Left lung (tissue), 10 donors: Measurements from ENCODE around the gene ZER1. TPM values are rescaled to one million over a fixed set of nuclear protein-coding genes. Genes with fewer than 3 reads are reported as not detected.

Source experiments
- ATAC-seq: fragments of 200-7000 bp; cut with Tn5 transposase; one replicate; pipeline ENCODE4 v1.9.1; 2020; ENCODE audit warnings: moderate library complexity
- DNase-seq, 4 donors: peaks; one replicate each; pipeline ENCODE4 v3.0.0-alpha.2; 2013 to 2020
- H3K27ac ChIP-seq, 2 donors: fragments of 200-600 bp; sonication (generic) in 1 of 2; one replicate each; pipeline versions ENCODE4 v1.5.0 to v1.8.0; 2020 to 2021
- H3K27me3 ChIP-seq, 2 donors: fragments of 200-600 bp; sonication (generic) in 1 of 2; one replicate each; pipeline versions ENCODE4 v1.5.0 to v1.8.0; 2020 to 2021
- H3K36me3 ChIP-seq, 2 donors: fragments of 200-600 bp; sonication (generic) in 1 of 2; one replicate each; pipeline versions ENCODE4 v1.5.0 to v1.8.0; 2020 to 2021
- H3K4me1 ChIP-seq, 2 donors: fragments of 200-600 bp; one replicate each; pipeline ENCODE4 v1.8.0; 2021
- H3K4me3 ChIP-seq, 2 donors: fragments of 200-600 bp; sonication (generic) in 1 of 2; one replicate each; pipeline versions ENCODE4 v1.5.0 to v1.8.0; 2020 to 2021; ENCODE audit warnings: mild to moderate bottlenecking in 1 of 2
- H3K9me3 ChIP-seq, 2 donors: fragments of 200-600 bp; sonication (generic) in 1 of 2; one replicate each; pipeline versions ENCODE4 v1.5.0 to v1.8.0; 2020 to 2021
- CTCF ChIP-seq, 2 donors: fragments of 200-600 bp; sonication (generic) in 1 of 2; IDR thresholded peaks; one replicate each; pipeline versions ENCODE4 v1.5.0 to v1.8.0; 2021; ENCODE audit warnings: antibody characterized with exemption in 2 of 2
- intact Hi-C, 2 donors: fragments of 100-400 bp; cut with DNase I; formaldehyde crosslinking; loops; one replicate each; pipeline versions ENCODE4 v1.11.2 to v1.14.2; 2022
- polyA plus RNA-seq, 6 donors: library from polyadenylated mRNA; unstranded; fragments of 120-200 nt; gene quantifications; one replicate each; pipeline ENCODE4 v1.2.1, GENCODE V29; 2013; ENCODE audit not compliant: insufficient read length in 6 of 6
- total RNA-seq, 2 donors: library from RNA; stranded (reverse); fragmentation: NEBNext Ultra II Directional; extraction: Animal tissue kit (Norgen Biotek cat#: 25700); gene quantifications; one replicate each; pipeline ENCODE4 v1.2.1, GENCODE V29; 2021
- donor health status: DM: no; HTN: yes; CAD: no.
- donor health status: DM: no; HTN: no; CAD: no.

ZER1 gene
- total and polyA plus RNA-seq, 8 donors = 26.7 to 37.3 (median 30.2) TPM

- H3K9me3 ChIP-seq = no peaks in the 10 kb centered on the region
- no peak for TF ChIP-seq CTCF (IDR thresholded peaks at IDR 0.05)
- H3K36me3 ChIP-seq = peaks cover 0 to 49% of the 10 kb centered on the region in 2 donors
- no peak overlapping the region for H3K27ac ChIP-seq
- no peaks in the 10 kb centered on the region for H3K4me1 ChIP-seq
- DNase-seq = no peak
- intact Hi-C loops = no loop called here
- H3K27me3 ChIP-seq = no peaks in the 10 kb centered on the region
- H3K4me3 ChIP-seq = no peak overlapping the region
- no peak for ATAC-seq
Measured at GRCh38 chr9:128731093-128731492, 40.6 kb downstream of the ZER1 start.

DNA sequence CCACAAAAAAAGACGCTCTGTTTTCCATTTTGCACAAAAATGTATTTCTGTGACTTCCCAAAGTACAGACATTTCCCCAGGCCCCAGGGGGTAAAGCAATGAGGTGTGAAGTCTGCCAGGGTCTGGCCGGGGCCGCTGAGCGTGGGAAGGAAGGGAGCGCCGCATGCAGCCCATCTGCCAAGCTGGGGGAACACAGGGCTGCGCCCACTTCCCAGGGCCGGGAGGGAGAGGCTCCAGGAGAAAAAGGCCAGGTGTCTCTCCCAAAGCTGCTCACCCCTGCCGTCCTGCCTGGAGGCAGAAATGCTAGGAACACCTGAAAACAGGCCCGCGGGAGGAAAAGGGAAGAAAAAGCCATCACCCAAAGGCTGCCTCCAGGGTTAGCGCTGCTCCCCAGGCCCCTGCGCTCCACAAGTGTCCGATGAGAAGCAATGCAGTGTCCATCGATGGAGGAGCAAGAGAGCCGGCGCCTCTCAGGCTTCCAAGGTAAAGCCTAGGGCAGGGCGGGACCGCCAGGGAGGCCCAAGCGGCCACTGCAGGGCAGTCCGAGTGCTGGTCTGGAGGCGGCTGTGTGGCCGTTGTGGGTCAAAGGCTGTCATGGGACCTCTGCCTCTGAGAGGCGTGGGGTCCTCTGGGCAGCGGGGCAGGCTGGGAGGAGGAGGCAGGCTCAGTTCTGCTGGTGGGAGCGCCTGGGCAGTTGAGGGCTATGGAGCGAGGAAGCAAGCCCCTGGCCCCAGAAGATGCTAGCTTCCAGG lies 41.8 kb downstream of the ZER1 start:
- Histone ChIP-seq H3K27ac (no peak overlapping the region), H3K4me1 (peaks cover 0 to 3% of the 10 kb centered on the region in 2 donors), H3K9me3 (no peaks in the 10 kb centered on the region), H3K4me3 (no peak overlapping the region), H3K27me3 (no peaks in the 10 kb centered on the region), H3K36me3 (peaks cover 0 to 43% of the 10 kb centered on the region in 2 donors)
- intact Hi-C loops = no loop called here
- no peak for ATAC-seq
- DNase-seq = no peak
- TF ChIP-seq CTCF (IDR thresholded peaks at IDR 0.05) = no peak

GRCh38 chr9:128729302-128729701 lies 42.4 kb downstream of the ZER1 start:
- intact Hi-C loops = no loop called here
- peaks cover 0 to 37% of the 10 kb centered on the region in 2 donors for H3K36me3 ChIP-seq
- TF ChIP-seq CTCF (IDR thresholded peaks at IDR 0.05) = no peak
- no peaks in the 10 kb centered on the region for H3K27me3 ChIP-seq
- H3K9me3 ChIP-seq = no peaks in the 10 kb centered on the region
- no peak overlapping the region for H3K27ac ChIP-seq
- H3K4me3 ChIP-seq = no peak overlapping the region
- ATAC-seq (no peak), DNase-seq (no peak)
- peaks cover 0 to 8% of the 10 kb centered on the region in 2 donors for H3K4me1 ChIP-seq

DNA sequence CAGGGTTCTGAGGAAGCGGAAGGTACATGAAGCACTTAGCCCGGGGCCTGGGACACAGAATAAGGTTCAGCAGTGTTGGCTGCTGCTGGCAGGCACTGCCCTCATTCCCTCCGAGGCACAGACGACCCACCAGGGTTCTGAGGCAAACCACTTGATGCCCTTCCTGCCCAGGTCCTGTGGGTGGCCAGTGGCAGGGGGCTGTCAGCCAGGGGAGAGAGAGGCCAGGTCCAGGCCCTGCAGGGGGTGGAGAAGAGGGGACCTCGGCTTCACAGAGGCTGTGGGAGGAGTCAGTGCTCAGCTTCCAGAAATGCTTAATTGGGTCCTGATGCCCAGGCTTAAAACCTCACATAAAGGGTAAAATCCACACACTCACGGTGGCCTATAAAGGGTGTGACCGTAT lies 43.4 kb downstream of the ZER1 start:
- intact Hi-C loops = no loop called here
- H3K27me3 ChIP-seq = no peaks in the 10 kb centered on the region
- H3K27ac ChIP-seq = no peak overlapping the region
- H3K4me1 ChIP-seq = peaks cover 0 to 13% of the 10 kb centered on the region in 2 donors
- peaks cover 0 to 36% of the 10 kb centered on the region in 2 donors for H3K36me3 ChIP-seq
- TF ChIP-seq CTCF (IDR thresholded peaks at IDR 0.05) = no peak
- no peak for DNase-seq
- ATAC-seq = no peak
- no peak overlapping the region for H3K4me3 ChIP-seq
- no peaks in the 10 kb centered on the region for H3K9me3 ChIP-seq

- Histone ChIP-seq H3K4me1 (peaks cover 0 to 19% of the 10 kb centered on the region in 2 donors), H3K27me3 (no peaks in the 10 kb centered on the region), H3K9me3 (no peaks in the 10 kb centered on the region), H3K4me3 (no peak overlapping the region), H3K36me3 (peaks cover 0 to 31% of the 10 kb centered on the region in 2 donors), H3K27ac (no peak overlapping the region)
- no peak for TF ChIP-seq CTCF (IDR thresholded peaks at IDR 0.05)
- no peak for ATAC-seq
- intact Hi-C loops = no loop called here
- no peak for DNase-seq
Measured at GRCh38 chr9:128727640-128728248, 44.0 kb downstream of the ZER1 start.
